Activated naive CD4-positive, alpha-beta T cell treated with anti-CD3 and anti-CD28 coated beads, Interleukin-2, amount 50 U/mL, for 72 hours (primary cell): Measurements from ENCODE around the gene B4GALT3. TPM values are rescaled to one million over a fixed set of nuclear protein-coding genes. Genes with fewer than 3 reads are reported as not detected.
A peak's percentile ranks its signal among the peaks of the same experiment; 100 is the strongest.

ENCODE experiments used
- ATAC-seq, 2 donors: fragments of 150-1000 bp; cut with Tn5 transposase; 2 replicates each; pipeline ENCODE4 v1.10.0; 2021; ENCODE audit warnings: mild to moderate bottlenecking in 2 of 2, moderate library complexity in 2 of 2
- DNase-seq, 2 donors: peaks; one replicate each; pipeline ENCODE4 v3.0.0; 2021 to 2022; ENCODE audit warnings: low spot score in 2 of 2
- H3K27ac Mint-ChIP-seq, 2 donors: one replicate each; pipeline ENCODE4 v1.8.0; 2022; ENCODE audit warnings: mild to moderate bottlenecking in 2 of 2, mixed read lengths in 2 of 2
- H3K36me3 Mint-ChIP-seq, 2 donors: one replicate each; pipeline ENCODE4 v1.8.0; 2022; ENCODE audit warnings: mixed read lengths in 2 of 2
- H3K9me3 Mint-ChIP-seq, 2 donors: one replicate each; pipeline ENCODE4 v1.8.0; 2022; ENCODE audit warnings: mixed read lengths in 2 of 2
- total RNA-seq, 2 donors: library from RNA; stranded (reverse); gene quantifications; one replicate each; pipeline ENCODE4 v1.2.3, GENCODE V29; 2022

The B4GALT3 gene
- total RNA-seq, 2 donors from 2014 or later: 39.0 to 92.4 TPM

- no peaks in the 10 kb centered on the region for H3K9me3 Mint-ChIP-seq
- no peaks in the 10 kb centered on the region for H3K36me3 Mint-ChIP-seq
- DNase-seq (no peak), ATAC-seq (no peak)
- no peak overlapping the region for H3K27ac Mint-ChIP-seq
These were observed 18.8 kb upstream of the B4GALT3 start for GRCh38 chr1:161196111-161196510.

GRCh38 chr1:161195171-161195570, 17.9 kb upstream of the B4GALT3 start:
- ATAC-seq (no peak), DNase-seq (no peak)
- Mint-ChIP-seq H3K27ac (peak overlapping the region in 1 of 2 donors; percentile 33), H3K9me3 (no peaks in the 10 kb centered on the region), H3K36me3 (no peaks in the 10 kb centered on the region)

GRCh38 chr1:161193561-161194235, 16.4 kb upstream of the B4GALT3 start:
- DNase-seq: no peak
- no peaks in the 10 kb centered on the region for H3K36me3 Mint-ChIP-seq
- peak overlapping the region in 1 of 2 donors; percentile 29 for H3K27ac Mint-ChIP-seq
- H3K9me3 Mint-ChIP-seq: no peaks in the 10 kb centered on the region
- ATAC-seq: no peak

GRCh38 chr1:161192476-161193465, 15.5 kb upstream of the B4GALT3 start:
- DNase-seq: peak in 1 of 2 donors; percentile 60
- peak; percentile 86 to 94 for ATAC-seq
- no peaks in the 10 kb centered on the region for H3K9me3 Mint-ChIP-seq
- H3K27ac Mint-ChIP-seq: peak overlapping the region; percentile 21 to 94
- H3K36me3 Mint-ChIP-seq: no peaks in the 10 kb centered on the region

GRCh38 chr1:161191971-161192370, 14.7 kb upstream of the B4GALT3 start:
- H3K36me3 Mint-ChIP-seq: no peaks in the 10 kb centered on the region
- no peaks in the 10 kb centered on the region for H3K9me3 Mint-ChIP-seq
- no peak overlapping the region for H3K27ac Mint-ChIP-seq
- DNase-seq: no peak
- ATAC-seq: no peak

- H3K27ac Mint-ChIP-seq: no peak overlapping the region
- H3K36me3 Mint-ChIP-seq: no peaks in the 10 kb centered on the region
- ATAC-seq (no peak), DNase-seq (no peak)
- peaks cover 0 to under 1% of the 10 kb centered on the region in 2 donors for H3K9me3 Mint-ChIP-seq
These were observed 13.7 kb upstream of the B4GALT3 start for GRCh38 chr1:161190962-161191521.

- no peaks in the 10 kb centered on the region for H3K36me3 Mint-ChIP-seq
- H3K9me3 Mint-ChIP-seq: peaks cover 0 to 9% of the 10 kb centered on the region in 2 donors
- H3K27ac Mint-ChIP-seq: no peak overlapping the region
- ATAC-seq (no peak), DNase-seq (no peak)
These were observed 11.7 kb upstream of the B4GALT3 start for GRCh38 chr1:161189036-161189435.

- Mint-ChIP-seq H3K9me3 (peaks cover 0 to 9% of the 10 kb centered on the region in 2 donors), H3K27ac (no peak overlapping the region), H3K36me3 (no peaks in the 10 kb centered on the region)
- DNase-seq: no peak
- ATAC-seq: no peak
These were observed 11.1 kb upstream of the B4GALT3 start for GRCh38 chr1:161188381-161188780.

GRCh38 chr1:161187311-161187710, 10.0 kb upstream of the B4GALT3 start:
- ATAC-seq (no peak), DNase-seq (no peak)
- Mint-ChIP-seq H3K27ac (peak overlapping the region; percentile 39 to 97), H3K36me3 (no peaks in the 10 kb centered on the region), H3K9me3 (peaks cover 0 to 9% of the 10 kb centered on the region in 2 donors)

GRCh38 chr1:161185732-161186311, 8.5 kb upstream of the B4GALT3 start:
- ATAC-seq (no peak), DNase-seq (no peak)
- Mint-ChIP-seq H3K9me3 (peaks cover 0 to 9% of the 10 kb centered on the region in 2 donors), H3K36me3 (peaks cover 0 to 4% of the 10 kb centered on the region in 2 donors), H3K27ac (peak overlapping the region; percentile 83 to 97)

- H3K9me3 Mint-ChIP-seq: peaks cover 0 to 9% of the 10 kb centered on the region in 2 donors
- H3K27ac Mint-ChIP-seq: peak overlapping the region; percentile 83 to 97
- H3K36me3 Mint-ChIP-seq: peaks cover 0 to 4% of the 10 kb centered on the region in 2 donors
- peak; percentile 68 to 72 for ATAC-seq
- DNase-seq: peak; percentile 62 to 80
These were observed 8.0 kb upstream of the B4GALT3 start for GRCh38 chr1:161185282-161185682.

GRCh38 chr1:161182214-161182613, 4.9 kb upstream of the B4GALT3 start:
- peak; percentile 76 to 78 for ATAC-seq
- peak in 1 of 2 donors; percentile 54 for DNase-seq
- Mint-ChIP-seq H3K9me3 (peaks cover 0 to 9% of the 10 kb centered on the region in 2 donors), H3K27ac (peak overlapping the region; percentile 97 to 98), H3K36me3 (peaks cover 3 to 7% of the 10 kb centered on the region in 2 donors)

- DNase-seq: no peak
- peaks cover 17 to 20% of the 10 kb centered on the region in 2 donors for H3K36me3 Mint-ChIP-seq
- H3K9me3 Mint-ChIP-seq: peaks cover 0 to 4% of the 10 kb centered on the region in 2 donors
- H3K27ac Mint-ChIP-seq: peak overlapping the region; percentile 73 to 97
- no peak for ATAC-seq
These were observed 3.3 kb upstream of the B4GALT3 start for GRCh38 chr1:161180639-161181038.

GRCh38 chr1:161179698-161180097, 2.4 kb upstream of the B4GALT3 start:
- DNase-seq (no peak), ATAC-seq (no peak)
- peaks cover 26 to 27% of the 10 kb centered on the region in 2 donors for H3K36me3 Mint-ChIP-seq
- no peaks in the 10 kb centered on the region for H3K9me3 Mint-ChIP-seq
- H3K27ac Mint-ChIP-seq: peak overlapping the region in 1 of 2 donors; percentile 97

- no peak for ATAC-seq
- peaks cover 41 to 43% of the 10 kb centered on the region in 2 donors for H3K36me3 Mint-ChIP-seq
These were observed 583 bp upstream of the B4GALT3 start for GRCh38 chr1:161177936-161178244.

GRCh38 chr1:161176468-161177111, 717 bp downstream of the B4GALT3 start:
- Mint-ChIP-seq H3K9me3 (no peaks in the 10 kb centered on the region), H3K27ac (peak overlapping the region; percentile 94 to 100), H3K36me3 (peaks cover 41 to 49% of the 10 kb centered on the region in 2 donors)
- DNase-seq (no peak), ATAC-seq (peak in 1 of 2 donors; percentile 2)

More at GRCh38 chr1:161177936-161178244, 583 bp upstream of the B4GALT3 start:
- DNase-seq: no peak
- Mint-ChIP-seq H3K27ac (peak overlapping the region; percentile 94 to 100), H3K9me3 (no peaks in the 10 kb centered on the region)
